Measurements from ENCODE around the gene C5orf46.

GRCh38 chr5:147925020-147925419, 18.7 kb upstream of the C5orf46 start:
- no peak for TF ChIP-seq EZH2 (IDR thresholded peaks at IDR 0.05; ENCODE audit: insufficient read depth, poor library complexity, severe bottlenecking)
- TF ChIP-seq EZH2phosphoT487 (IDR thresholded peaks at IDR 0.05; ENCODE audit: insufficient read depth, low read depth): no peak

Measured in GM23248 (cell line).